Nephron (organoid): ENCODE data around the gene CLEC11A.

Source experiments
- H3K27ac Mint-ChIP-seq, 3 experiments: 2 replicates each; pipeline ENCODE4 v1.8.0; 2020; ENCODE audit warnings: mixed read lengths in 3 of 3, mild to moderate bottlenecking in 2 of 3, moderate library complexity in 1 of 3
- H3K27me3 Mint-ChIP-seq: 2 replicates; pipeline ENCODE4 v1.8.0; 2021; ENCODE audit warnings: low read depth, mild to moderate bottlenecking, moderate library complexity, mixed read lengths
- H3K36me3 Mint-ChIP-seq: 2 replicates; pipeline ENCODE4 v1.8.0; 2020; ENCODE audit warnings: low read depth, mixed read lengths
- H3K4me1 Mint-ChIP-seq: 2 replicates; pipeline ENCODE4 v1.8.0; 2020; ENCODE audit warnings: mixed read lengths
- H3K4me3 Mint-ChIP-seq, 3 experiments: 2 replicates each; pipeline ENCODE4 v1.8.0; 2020; ENCODE audit warnings: mild to moderate bottlenecking in 3 of 3, mixed read lengths in 3 of 3, moderate library complexity in 2 of 3
- H3K9me3 Mint-ChIP-seq: 2 replicates; pipeline ENCODE4 v1.8.0; 2020; ENCODE audit warnings: mixed read lengths
- CTCF ChIP-seq, 3 experiments: fragments of 200-600 bp; sonication (generic); IDR thresholded peaks; one replicate each; pipeline ENCODE4 v1.5.0; 2021; ENCODE audit warnings: antibody characterized with exemption in 3 of 3; ENCODE audit not compliant: unreplicated experiment in 3 of 3

Gene CLEC11A

GRCh38 chr19:50719566-50719965 lies 3.6 kb upstream of the CLEC11A start, which contains the start of gene SHANK1:
Gene SHANK1, minus strand, starts transcription at chr19:50719802. Its CDS starts 2,883 bp downstream, at chr19:50716919.
- Mint-ChIP-seq H3K4me1 (peaks cover 31% of the 10 kb centered on the region), H3K4me3 (peak within 1 kb of the TSS; percentile 77 to 80 (median 78)), H3K27ac (peak within 1 kb of the TSS in 2 of 3 experiments; percentile 32 to 69), H3K36me3 (peaks cover 7% of the 10 kb centered on the region), H3K27me3 (peaks cover 9% of the 10 kb centered on the region), H3K9me3 (no peaks in the 10 kb centered on the region)
- no peak for TF ChIP-seq CTCF (IDR thresholded peaks at IDR 0.05; ENCODE audit: unreplicated experiment in 3 of 3)

- peak overlapping the region; percentile 75 to 78 (median 77) for H3K4me3 Mint-ChIP-seq
- peaks cover 31% of the 10 kb centered on the region for H3K4me1 Mint-ChIP-seq
- TF ChIP-seq CTCF (IDR thresholded peaks at IDR 0.05; ENCODE audit: unreplicated experiment in 3 of 3), result no peak
- H3K36me3 Mint-ChIP-seq, result peaks cover 6% of the 10 kb centered on the region
- H3K9me3 Mint-ChIP-seq, result no peaks in the 10 kb centered on the region
- H3K27me3 Mint-ChIP-seq, result peaks cover 9% of the 10 kb centered on the region
- H3K27ac Mint-ChIP-seq, result peak overlapping the region; percentile 0 to 69 (median 32)
Measured at GRCh38 chr19:50720181-50720920, 2.8 kb upstream of the CLEC11A start.

- peak in 1 of 3 experiments; percentile 11 for TF ChIP-seq CTCF (IDR thresholded peaks at IDR 0.05; ENCODE audit: unreplicated experiment in 3 of 3)
- Mint-ChIP-seq H3K4me3 (peak overlapping the region; percentile 75 to 78 (median 77)), H3K36me3 (peaks cover under 1% of the 10 kb centered on the region), H3K27ac (peak overlapping the region; percentile 0 to 69 (median 32)), H3K27me3 (peaks cover 7% of the 10 kb centered on the region), H3K9me3 (no peaks in the 10 kb centered on the region), H3K4me1 (peaks cover 31% of the 10 kb centered on the region)
Measured at GRCh38 chr19:50720921-50721381, 2.2 kb upstream of the CLEC11A start.

- no peak for TF ChIP-seq CTCF (IDR thresholded peaks at IDR 0.05; ENCODE audit: unreplicated experiment in 3 of 3)
- Mint-ChIP-seq H3K9me3 (no peaks in the 10 kb centered on the region), H3K4me3 (peak overlapping the region; percentile 89 to 91 (median 90)), H3K27me3 (peaks cover 5% of the 10 kb centered on the region), H3K4me1 (peaks cover 31% of the 10 kb centered on the region), H3K36me3 (no peaks in the 10 kb centered on the region), H3K27ac (peak overlapping the region; percentile 90 to 96 (median 94))
Measured at GRCh38 chr19:50721441-50722137, 1.6 kb upstream of the CLEC11A start.

- Mint-ChIP-seq H3K27ac (peak overlapping the region; percentile 90 to 96 (median 94)), H3K4me1 (peaks cover 36% of the 10 kb centered on the region), H3K27me3 (peaks cover 2% of the 10 kb centered on the region), H3K36me3 (no peaks in the 10 kb centered on the region), H3K9me3 (no peaks in the 10 kb centered on the region), H3K4me3 (peak overlapping the region; percentile 89 to 91 (median 90))
- no peak for TF ChIP-seq CTCF (IDR thresholded peaks at IDR 0.05; ENCODE audit: unreplicated experiment in 3 of 3)
Measured at GRCh38 chr19:50722201-50723013, 757 bp upstream of the CLEC11A start.
